ENCODE measurements around the gene LBH. TPM values are rescaled to one million over a fixed set of nuclear protein-coding genes. Genes with fewer than 3 reads are reported as not detected.

Gene LBH
- total RNA-seq, 3 donors from 2014 or later, result 18.2 to 153 (median 87.2) TPM

DNA sequence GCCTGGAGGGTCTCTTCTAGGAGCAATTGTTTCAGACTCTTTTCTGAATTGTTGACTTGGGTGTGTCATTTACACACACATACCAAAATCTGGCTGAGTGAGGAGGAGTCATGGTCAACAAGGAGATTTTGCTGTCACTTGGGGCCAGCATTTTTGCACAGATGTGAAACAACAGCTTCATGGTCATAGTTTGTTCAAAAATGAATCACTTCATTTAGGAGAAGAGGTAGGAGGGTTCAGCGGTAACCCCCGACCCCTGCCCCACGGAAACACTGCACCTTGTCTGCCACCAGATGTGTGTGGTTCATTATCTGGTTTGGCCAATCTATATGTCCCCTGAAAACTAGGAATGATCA is 42.2 kb downstream of the LBH start:
- no peaks in the 10 kb centered on the region for H3K36me3 ChIP-seq
- no peaks in the 10 kb centered on the region for H3K9me3 ChIP-seq
- H3K4me1 ChIP-seq, result no peaks in the 10 kb centered on the region
- no peaks in the 10 kb centered on the region for H3K27me3 ChIP-seq
- no peak overlapping the region for H3K4me3 ChIP-seq
- H3K27ac ChIP-seq, result no peak overlapping the region
- TF ChIP-seq POLR2A (IDR thresholded peaks at IDR 0.05), result no peak
- TF ChIP-seq, protein P1, sequence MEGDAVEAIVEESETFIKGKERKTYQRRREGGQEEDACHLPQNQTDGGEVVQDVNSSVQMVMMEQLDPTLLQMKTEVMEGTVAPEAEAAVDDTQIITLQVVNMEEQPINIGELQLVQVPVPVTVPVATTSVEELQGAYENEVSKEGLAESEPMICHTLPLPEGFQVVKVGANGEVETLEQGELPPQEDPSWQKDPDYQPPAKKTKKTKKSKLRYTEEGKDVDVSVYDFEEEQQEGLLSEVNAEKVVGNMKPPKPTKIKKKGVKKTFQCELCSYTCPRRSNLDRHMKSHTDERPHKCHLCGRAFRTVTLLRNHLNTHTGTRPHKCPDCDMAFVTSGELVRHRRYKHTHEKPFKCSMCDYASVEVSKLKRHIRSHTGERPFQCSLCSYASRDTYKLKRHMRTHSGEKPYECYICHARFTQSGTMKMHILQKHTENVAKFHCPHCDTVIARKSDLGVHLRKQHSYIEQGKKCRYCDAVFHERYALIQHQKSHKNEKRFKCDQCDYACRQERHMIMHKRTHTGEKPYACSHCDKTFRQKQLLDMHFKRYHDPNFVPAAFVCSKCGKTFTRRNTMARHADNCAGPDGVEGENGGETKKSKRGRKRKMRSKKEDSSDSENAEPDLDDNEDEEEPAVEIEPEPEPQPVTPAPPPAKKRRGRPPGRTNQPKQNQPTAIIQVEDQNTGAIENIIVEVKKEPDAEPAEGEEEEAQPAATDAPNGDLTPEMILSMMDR (IDR thresholded peaks at IDR 0.05), result no peak
- intact Hi-C loops (cut with DNase I; ENCODE audit: low total_unique reads), result no loop called here
- no peak for DNase-seq (ENCODE audit: low spot score in 2 of 2)

DNA sequence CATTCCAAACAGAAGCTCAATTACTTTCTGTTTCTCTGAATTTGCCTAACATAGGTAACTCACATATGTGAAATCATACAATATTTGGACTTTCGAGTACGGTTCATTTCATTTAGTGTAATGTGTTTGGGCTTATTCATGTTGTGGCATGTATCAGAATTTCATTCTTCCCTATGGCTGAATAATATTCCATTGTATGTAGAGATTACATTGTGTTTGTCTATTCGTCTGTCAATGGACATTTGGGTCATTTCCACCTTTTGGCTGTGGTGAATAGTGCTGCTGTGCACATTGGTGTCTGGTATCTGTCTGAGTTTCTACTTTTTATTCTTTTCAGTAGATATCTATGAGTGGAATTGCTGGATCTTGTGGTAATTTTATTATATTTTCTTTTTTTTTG is 43.9 kb downstream of the LBH start:
- no peak overlapping the region for H3K4me3 ChIP-seq
- intact Hi-C loops (cut with DNase I; ENCODE audit: low total_unique reads), result no loop called here
- no peak overlapping the region for H3K27ac ChIP-seq
- DNase-seq (ENCODE audit: low spot score in 2 of 2), result no peak
- no peaks in the 10 kb centered on the region for H3K9me3 ChIP-seq
- no peaks in the 10 kb centered on the region for H3K27me3 ChIP-seq
- H3K4me1 ChIP-seq, result no peaks in the 10 kb centered on the region
- no peaks in the 10 kb centered on the region for H3K36me3 ChIP-seq
- TF ChIP-seq POLR2AphosphoS5 (IDR thresholded peaks at IDR 0.05) (no peak), POLR2A (IDR thresholded peaks at IDR 0.05) (no peak)
- TF ChIP-seq, protein P1 (IDR thresholded peaks at IDR 0.05), result no peak

DNA sequence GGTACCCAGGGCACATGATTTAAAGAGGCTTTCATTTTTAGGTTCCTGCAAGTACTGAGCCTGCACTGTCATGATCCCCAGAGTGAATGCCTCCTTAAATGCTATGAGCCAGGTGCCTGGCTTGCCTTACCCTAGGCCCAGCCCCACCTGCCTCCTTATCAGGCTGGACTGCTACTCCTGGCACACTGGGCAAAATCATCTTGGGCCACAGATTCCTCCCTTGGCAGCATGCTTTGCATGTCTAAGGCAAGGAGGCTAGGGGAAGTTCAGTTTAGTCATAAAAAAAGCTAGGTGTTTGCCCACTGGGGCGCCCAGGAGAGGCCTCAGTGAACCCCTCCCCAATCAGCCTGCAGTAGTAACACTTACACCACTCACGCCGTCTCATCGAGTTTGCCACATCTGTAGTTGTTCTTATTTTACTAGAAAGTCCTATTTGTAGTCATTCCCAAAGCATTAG is 45.1 kb downstream of the LBH start:
- H3K36me3 ChIP-seq, result no peaks in the 10 kb centered on the region
- TF ChIP-seq POLR2A (IDR thresholded peaks at IDR 0.05) (no peak), POLR2AphosphoS5 (IDR thresholded peaks at IDR 0.05) (no peak)
- TF ChIP-seq, protein P1 (IDR thresholded peaks at IDR 0.05), result no peak
- DNase-seq (ENCODE audit: low spot score in 2 of 2), result no peak

DNA sequence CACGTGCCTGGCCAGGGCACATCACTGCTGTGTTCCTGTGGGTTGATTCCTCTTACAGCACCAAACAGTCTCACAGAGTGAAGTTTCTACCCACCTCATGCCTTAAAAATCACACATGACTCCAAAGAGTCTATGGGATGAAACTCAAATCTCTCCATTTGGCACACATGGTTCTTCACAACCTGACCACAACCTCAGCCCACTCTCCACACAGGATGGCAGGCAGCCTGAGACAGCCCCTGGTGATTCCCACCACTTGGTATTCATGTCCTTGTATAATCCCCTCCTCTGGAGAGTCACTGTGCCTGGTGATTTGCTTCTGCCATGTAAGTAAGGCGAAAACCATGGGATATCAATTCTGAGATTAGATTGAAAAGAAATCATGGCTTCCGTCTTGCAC is 46.2 kb downstream of the LBH start:
- TF ChIP-seq, protein P1 (IDR thresholded peaks at IDR 0.05), result no peak
- no peak for TF ChIP-seq POLR2A (IDR thresholded peaks at IDR 0.05)
- no peak for TF ChIP-seq POLR2AphosphoS5 (IDR thresholded peaks at IDR 0.05)
- Histone ChIP-seq H3K27ac (no peak overlapping the region), H3K4me1 (no peaks in the 10 kb centered on the region), H3K9me3 (no peaks in the 10 kb centered on the region), H3K36me3 (no peaks in the 10 kb centered on the region), H3K27me3 (no peaks in the 10 kb centered on the region), H3K4me3 (no peak overlapping the region)
- intact Hi-C loops (cut with DNase I; ENCODE audit: low total_unique reads), result no loop called here
- no peak for DNase-seq (ENCODE audit: low spot score in 2 of 2)

More for the DNA sequence above, 45.1 kb downstream of the LBH start:
- Histone ChIP-seq H3K4me3 (no peak overlapping the region), H3K27ac (no peak overlapping the region), H3K9me3 (no peaks in the 10 kb centered on the region), H3K27me3 (no peaks in the 10 kb centered on the region), H3K4me1 (no peaks in the 10 kb centered on the region)
- intact Hi-C loops (cut with DNase I; ENCODE audit: low total_unique reads), result no loop called here

DNA sequence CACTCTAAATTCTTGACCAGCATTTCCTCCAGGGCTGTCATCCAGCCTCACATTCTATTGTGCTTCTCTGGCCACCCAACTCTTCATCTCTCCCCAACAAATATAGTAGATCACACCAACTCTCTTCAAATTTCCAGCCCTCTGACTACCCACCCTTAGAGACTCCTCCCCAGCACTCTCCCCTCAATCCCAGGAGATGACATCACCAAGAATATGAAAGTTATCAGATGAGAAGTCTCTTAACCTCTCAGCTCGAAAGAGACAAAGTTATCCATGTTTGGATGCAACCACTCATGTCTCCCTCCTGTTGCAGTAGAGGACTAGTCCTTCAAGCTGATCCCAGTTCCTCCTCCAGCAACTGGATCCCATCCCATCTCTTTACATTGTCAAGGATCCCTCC is 47.1 kb downstream of the LBH start:
- DNase-seq (ENCODE audit: low spot score in 2 of 2), result no peak
- no peaks in the 10 kb centered on the region for H3K9me3 ChIP-seq
- intact Hi-C loops (cut with DNase I; ENCODE audit: low total_unique reads), result no loop called here

More for the DNA sequence above, 47.1 kb downstream of the LBH start:
- Histone ChIP-seq H3K27ac (no peak overlapping the region), H3K4me3 (no peak overlapping the region), H3K36me3 (no peaks in the 10 kb centered on the region), H3K27me3 (no peaks in the 10 kb centered on the region), H3K4me1 (no peaks in the 10 kb centered on the region)
- TF ChIP-seq POLR2A (IDR thresholded peaks at IDR 0.05), result no peak
- TF ChIP-seq, protein P1 (IDR thresholded peaks at IDR 0.05), result no peak
- no peak for TF ChIP-seq POLR2AphosphoS5 (IDR thresholded peaks at IDR 0.05)
